Measurements from ENCODE around the gene HLF. TPM values are rescaled to one million over a fixed set of nuclear protein-coding genes. Genes with fewer than 3 reads are reported as not detected.

HLF gene, protein sequence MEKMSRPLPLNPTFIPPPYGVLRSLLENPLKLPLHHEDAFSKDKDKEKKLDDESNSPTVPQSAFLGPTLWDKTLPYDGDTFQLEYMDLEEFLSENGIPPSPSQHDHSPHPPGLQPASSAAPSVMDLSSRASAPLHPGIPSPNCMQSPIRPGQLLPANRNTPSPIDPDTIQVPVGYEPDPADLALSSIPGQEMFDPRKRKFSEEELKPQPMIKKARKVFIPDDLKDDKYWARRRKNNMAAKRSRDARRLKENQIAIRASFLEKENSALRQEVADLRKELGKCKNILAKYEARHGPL
- total RNA-seq (2014; rRNA removed; shearing (Covaris generic)) = 1.5 and 2.4 TPM in 2 replicates

- H3K4me3 ChIP-seq = peak within 1 kb of the TSS; percentile 54
- no peaks in the 10 kb centered on the region for H3K27me3 ChIP-seq
- H3K9me3 ChIP-seq (replicated peaks) = no peaks in the 10 kb centered on the region
- DNase-seq = peak; percentile 73 to 80
- no peaks in the 10 kb centered on the region for H3K36me3 ChIP-seq
- H3K4me1 ChIP-seq = peaks cover 6% of the 10 kb centered on the region
- no peak within 1 kb of the TSS for H3K27ac ChIP-seq
Measured at GRCh38 chr17:55264645-55265298, at the start of gene HLF. Gene HLF, plus strand, starts transcription at chr17:55264960. Its CDS starts 525 bp downstream, at chr17:55265485.

DNA sequence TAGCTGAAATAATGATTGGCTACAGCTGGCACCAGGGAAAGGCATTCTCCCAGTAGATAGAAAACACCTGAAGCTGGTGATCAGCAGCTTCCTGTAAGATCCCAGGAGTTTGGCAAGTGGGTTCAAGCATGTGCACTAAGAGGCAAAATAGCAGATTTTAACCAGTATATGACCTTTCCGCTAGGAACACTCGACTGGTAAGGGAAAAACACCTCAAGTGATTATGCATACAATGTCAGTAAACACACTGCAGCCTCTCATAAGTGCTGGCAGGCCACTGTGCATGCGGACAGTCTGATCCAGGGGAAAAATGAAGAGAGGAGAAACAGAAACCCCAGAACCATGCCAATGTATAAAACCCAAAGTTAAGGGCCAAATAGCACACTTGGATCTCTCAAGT lies 49.0 kb upstream of the HLF start:
- H3K4me3 ChIP-seq = no peak overlapping the region
- H3K27me3 ChIP-seq = no peaks in the 10 kb centered on the region
- DNase-seq = no peak
- H3K36me3 ChIP-seq = no peaks in the 10 kb centered on the region
- H3K27ac ChIP-seq = no peak overlapping the region
- no peaks in the 10 kb centered on the region for H3K4me1 ChIP-seq
- no peaks in the 10 kb centered on the region for H3K9me3 ChIP-seq (replicated peaks)

- no peaks in the 10 kb centered on the region for H3K36me3 ChIP-seq
Measured at GRCh38 chr17:55216888-55217287, 47.9 kb upstream of the HLF start.

GRCh38 chr17:55219459-55219858 lies 45.3 kb upstream of the HLF start:
- Histone ChIP-seq H3K27ac (no peak overlapping the region), H3K4me3 (no peak overlapping the region), H3K36me3 (no peaks in the 10 kb centered on the region), H3K4me1 (peaks cover 8% of the 10 kb centered on the region; the same call in 1 of the 2 replicates), H3K27me3 (no peaks in the 10 kb centered on the region), H3K9me3 (replicated peaks) (no peaks in the 10 kb centered on the region)
- no peak for DNase-seq

More at GRCh38 chr17:55216888-55217287, 47.9 kb upstream of the HLF start:
- no peak overlapping the region for H3K27ac ChIP-seq
- DNase-seq = no peak
- no peaks in the 10 kb centered on the region for H3K27me3 ChIP-seq
- peaks cover 2% of the 10 kb centered on the region; the same call in 1 of the 2 replicates for H3K4me1 ChIP-seq
- H3K9me3 ChIP-seq (replicated peaks) = no peaks in the 10 kb centered on the region
- no peak overlapping the region for H3K4me3 ChIP-seq

DNA sequence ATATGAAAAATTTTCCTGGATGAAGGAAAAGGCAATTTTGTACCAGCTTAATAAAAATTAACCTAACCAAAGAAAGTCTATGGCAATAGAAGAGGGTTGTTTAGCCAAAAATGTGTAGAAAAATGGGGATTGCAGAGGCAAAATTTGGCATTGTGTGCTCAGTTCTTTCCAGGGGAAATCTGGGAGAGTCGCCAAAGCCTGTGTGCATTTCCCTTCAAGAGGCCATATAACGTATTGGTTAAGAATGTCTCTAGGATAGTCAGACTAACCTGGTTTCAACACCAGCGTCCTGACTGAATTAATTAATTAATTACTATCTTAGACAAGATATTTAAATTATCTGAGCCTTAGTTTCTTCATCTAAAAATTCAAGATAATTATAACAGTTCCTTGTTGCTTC lies 44.8 kb upstream of the HLF start:
- H3K27ac ChIP-seq = no peak overlapping the region

DNA sequence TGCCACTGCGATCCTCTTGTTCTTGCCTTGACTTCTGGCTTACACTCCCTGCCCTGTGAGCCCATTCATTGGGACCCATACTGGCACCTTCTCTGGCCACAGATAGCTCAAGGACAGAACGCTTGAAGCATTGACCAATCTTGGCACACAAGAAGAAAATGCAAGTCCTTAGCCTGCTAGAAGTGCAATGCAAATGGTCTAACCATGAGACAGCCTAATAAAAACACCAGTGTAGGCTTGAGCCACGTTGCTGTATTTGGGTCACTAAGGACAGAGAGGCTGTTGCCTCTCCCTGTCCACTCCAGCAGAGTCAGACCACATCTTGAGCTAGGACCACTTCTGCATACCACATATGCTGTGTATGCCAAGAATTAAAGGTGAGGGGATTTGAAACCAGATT lies 41.2 kb upstream of the HLF start:
- no peaks in the 10 kb centered on the region for H3K36me3 ChIP-seq
- no peaks in the 10 kb centered on the region for H3K27me3 ChIP-seq
- peaks cover 8% of the 10 kb centered on the region; the same call in 1 of the 2 replicates for H3K4me1 ChIP-seq
- H3K27ac ChIP-seq = no peak overlapping the region
- DNase-seq = no peak
- H3K4me3 ChIP-seq = no peak overlapping the region
- no peaks in the 10 kb centered on the region for H3K9me3 ChIP-seq (replicated peaks)

More for the DNA sequence above, 44.8 kb upstream of the HLF start:
- no peak for DNase-seq
- Histone ChIP-seq H3K4me3 (no peak overlapping the region), H3K9me3 (replicated peaks) (no peaks in the 10 kb centered on the region), H3K27me3 (no peaks in the 10 kb centered on the region), H3K4me1 (peaks cover 8% of the 10 kb centered on the region; the same call in 1 of the 2 replicates), H3K36me3 (no peaks in the 10 kb centered on the region)

DNA sequence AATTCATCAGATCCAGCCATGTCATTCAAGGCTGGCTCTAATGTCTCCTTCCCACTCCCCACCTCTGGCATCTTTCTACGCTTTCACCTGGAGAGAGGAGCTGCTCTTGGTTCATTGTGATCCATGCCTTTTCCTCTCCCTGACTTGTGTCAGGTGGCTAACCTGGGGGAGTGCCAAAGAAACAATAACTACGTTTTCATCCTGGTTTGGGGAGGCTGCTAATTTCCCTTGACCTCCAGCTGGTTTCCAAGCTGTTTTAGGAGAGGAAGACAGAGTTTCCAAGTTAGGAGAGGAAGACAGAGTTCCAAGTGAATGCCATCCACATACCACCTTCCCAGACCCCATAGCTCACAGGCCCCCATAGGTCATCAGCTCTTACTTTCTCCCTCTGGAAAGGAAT lies 40.0 kb upstream of the HLF start:
- no peak overlapping the region for H3K27ac ChIP-seq
- H3K27me3 ChIP-seq = no peaks in the 10 kb centered on the region
- no peak for DNase-seq
- H3K4me3 ChIP-seq = no peak overlapping the region
- H3K9me3 ChIP-seq (replicated peaks) = no peaks in the 10 kb centered on the region
- H3K4me1 ChIP-seq = peaks cover 8% of the 10 kb centered on the region; the same call in 1 of the 2 replicates
- no peaks in the 10 kb centered on the region for H3K36me3 ChIP-seq

DNA sequence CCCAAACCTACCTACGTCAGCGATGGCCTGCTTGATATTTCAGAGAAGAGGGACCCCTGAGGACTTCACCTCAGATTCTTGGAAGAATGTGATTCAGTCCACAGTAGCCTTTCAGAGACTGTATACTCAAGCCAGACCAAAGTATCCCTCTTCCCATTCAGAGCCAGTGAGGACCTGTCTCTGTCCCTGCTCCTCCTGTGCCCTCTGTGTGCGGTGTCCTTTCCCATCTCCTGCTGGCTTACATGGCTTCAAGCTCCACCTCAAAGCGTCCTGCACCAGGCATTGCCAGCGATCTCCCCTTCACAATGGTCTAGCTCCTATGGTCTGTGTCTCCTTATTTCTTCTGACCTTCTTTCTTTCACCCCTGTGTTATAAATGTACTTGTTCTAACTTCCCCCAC lies 39.5 kb upstream of the HLF start:
- Histone ChIP-seq H3K36me3 (no peaks in the 10 kb centered on the region), H3K27ac (no peak overlapping the region), H3K27me3 (no peaks in the 10 kb centered on the region), H3K4me1 (peaks cover 8% of the 10 kb centered on the region; the same call in 1 of the 2 replicates), H3K9me3 (replicated peaks) (no peaks in the 10 kb centered on the region), H3K4me3 (no peak overlapping the region)
- no peak for DNase-seq

DNA sequence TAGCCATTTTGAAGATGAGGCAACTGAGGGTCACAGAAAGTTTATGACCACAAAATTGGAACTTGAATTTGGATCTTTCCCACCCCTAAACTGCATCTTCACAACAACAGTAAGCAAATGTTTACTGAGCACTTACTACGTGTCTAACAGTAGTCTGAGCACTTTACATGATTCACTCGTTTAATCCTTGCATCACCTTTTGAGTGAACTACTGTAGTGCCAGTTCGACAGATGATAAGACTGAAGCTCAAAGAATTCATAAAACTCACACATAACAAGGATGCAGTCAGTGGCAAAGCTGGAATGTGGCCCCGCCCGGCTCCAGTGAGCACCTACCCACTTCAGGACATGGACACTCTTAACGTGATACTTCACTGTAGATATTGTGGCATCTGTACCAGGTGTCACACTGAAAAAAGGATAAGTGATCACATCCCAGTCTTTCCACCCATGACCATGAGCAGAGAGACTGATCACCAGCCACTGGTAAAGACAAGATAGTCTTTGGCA lies 36.0 kb upstream of the HLF start:
- Histone ChIP-seq H3K4me3 (no peak overlapping the region), H3K27ac (no peak overlapping the region), H3K9me3 (replicated peaks) (no peaks in the 10 kb centered on the region), H3K27me3 (no peaks in the 10 kb centered on the region), H3K4me1 (no peaks in the 10 kb centered on the region), H3K36me3 (no peaks in the 10 kb centered on the region)
- DNase-seq = no peak

DNA sequence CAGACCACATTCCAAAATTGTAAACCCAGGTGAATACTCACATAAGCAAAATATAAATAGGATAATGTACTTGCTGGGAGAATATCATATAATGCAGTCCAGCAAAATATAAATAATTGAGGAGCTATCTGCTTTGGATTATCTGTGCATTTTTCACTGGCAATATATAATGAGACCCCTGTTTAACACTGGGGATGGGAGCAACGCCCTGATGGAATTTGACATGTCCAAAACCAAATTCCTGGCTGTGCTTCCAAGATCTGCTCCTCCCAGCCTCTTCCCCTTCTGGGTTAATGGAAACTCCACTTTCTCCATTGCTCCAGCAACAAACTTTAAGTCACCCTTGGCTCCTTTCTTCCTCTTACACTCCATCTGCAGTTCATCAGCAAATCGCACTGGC lies 35.5 kb upstream of the HLF start:
- Histone ChIP-seq H3K9me3 (replicated peaks) (no peaks in the 10 kb centered on the region), H3K27me3 (no peaks in the 10 kb centered on the region), H3K4me3 (no peak overlapping the region), H3K36me3 (no peaks in the 10 kb centered on the region), H3K4me1 (no peaks in the 10 kb centered on the region), H3K27ac (no peak overlapping the region)
- no peak for DNase-seq

DNA sequence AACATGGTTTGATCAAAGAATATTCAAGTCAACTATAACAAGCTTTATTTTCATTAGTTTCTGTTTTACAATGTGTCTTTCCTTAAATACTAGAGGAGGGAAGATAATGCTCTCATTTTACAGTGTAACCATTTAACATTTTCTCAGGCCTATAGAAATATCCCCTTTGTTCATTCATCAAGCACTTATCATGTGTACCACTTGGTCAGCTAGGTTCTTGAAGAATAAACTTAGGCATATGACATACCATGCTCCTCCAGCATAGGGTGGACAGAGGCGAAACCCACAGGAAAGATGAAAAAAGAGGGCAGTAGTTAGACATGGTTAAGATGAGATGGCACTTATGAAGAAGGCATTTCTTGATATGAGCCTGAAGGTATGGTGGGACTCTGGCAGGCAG lies 34.0 kb upstream of the HLF start:
- no peaks in the 10 kb centered on the region for H3K4me1 ChIP-seq

DNA sequence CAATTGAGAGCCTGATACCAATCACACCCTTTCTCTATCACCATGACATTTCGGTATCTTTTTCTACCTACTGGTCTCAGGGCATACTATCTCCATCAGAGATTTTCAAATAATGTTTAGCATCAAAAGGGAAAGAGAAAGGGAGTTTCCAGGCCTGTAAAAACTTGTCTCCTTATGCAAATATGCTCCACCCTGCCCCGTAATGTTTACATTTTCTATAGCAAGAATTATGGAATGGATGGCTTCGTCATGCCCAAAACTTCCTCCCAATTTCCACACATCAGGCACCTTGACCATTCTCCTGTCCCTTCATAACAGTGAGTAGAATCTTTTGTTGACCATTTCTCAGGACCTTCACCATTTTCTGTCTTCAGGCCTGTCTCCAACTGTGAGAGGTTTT lies 30.9 kb upstream of the HLF start:
- no peak overlapping the region for H3K4me3 ChIP-seq
- no peak for DNase-seq
- no peak overlapping the region for H3K27ac ChIP-seq
- H3K27me3 ChIP-seq = no peaks in the 10 kb centered on the region
- H3K9me3 ChIP-seq (replicated peaks) = no peaks in the 10 kb centered on the region
- H3K4me1 ChIP-seq = no peaks in the 10 kb centered on the region
- H3K36me3 ChIP-seq = no peaks in the 10 kb centered on the region

More for the DNA sequence above, 34.0 kb upstream of the HLF start:
- Histone ChIP-seq H3K9me3 (replicated peaks) (no peaks in the 10 kb centered on the region), H3K4me3 (no peak overlapping the region), H3K27ac (no peak overlapping the region), H3K27me3 (no peaks in the 10 kb centered on the region), H3K36me3 (no peaks in the 10 kb centered on the region)
- DNase-seq = no peak

DNA sequence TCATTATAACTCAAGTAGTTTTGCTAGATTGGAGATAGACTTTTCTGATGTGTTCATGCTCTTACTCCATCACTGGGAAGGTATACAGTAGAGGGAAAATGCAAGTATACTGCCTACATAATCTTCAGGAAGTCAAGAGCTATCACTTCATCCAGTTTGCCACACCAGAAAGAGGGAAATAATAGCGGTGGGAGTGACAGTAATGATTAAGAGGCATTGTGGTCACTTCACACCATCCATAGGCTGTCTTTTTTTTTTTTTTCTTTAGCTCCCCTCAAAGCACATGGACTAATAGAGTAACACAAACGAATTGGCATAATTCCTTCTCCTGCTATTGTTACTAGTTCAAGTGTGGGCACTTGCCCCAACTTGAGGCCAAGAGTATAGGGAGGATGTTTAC lies 28.4 kb upstream of the HLF start:
- no peak for DNase-seq
- Histone ChIP-seq H3K4me1 (no peaks in the 10 kb centered on the region), H3K27ac (no peak overlapping the region), H3K9me3 (replicated peaks) (no peaks in the 10 kb centered on the region), H3K4me3 (no peak overlapping the region), H3K27me3 (no peaks in the 10 kb centered on the region), H3K36me3 (no peaks in the 10 kb centered on the region)

GRCh38 chr17:55237268-55237667 lies 27.5 kb upstream of the HLF start:
- H3K4me3 ChIP-seq = no peak overlapping the region
- no peaks in the 10 kb centered on the region for H3K9me3 ChIP-seq (replicated peaks)
- no peaks in the 10 kb centered on the region for H3K36me3 ChIP-seq

GRCh38 chr17:55237841-55238178 lies 26.9 kb upstream of the HLF start:
- H3K36me3 ChIP-seq = no peaks in the 10 kb centered on the region
- peak overlapping the region; percentile 73 for H3K27ac ChIP-seq
- H3K4me3 ChIP-seq = peak overlapping the region; percentile 62
- peaks cover 5% of the 10 kb centered on the region for H3K4me1 ChIP-seq
- DNase-seq = no peak
- no peaks in the 10 kb centered on the region for H3K9me3 ChIP-seq (replicated peaks)
- no peaks in the 10 kb centered on the region for H3K27me3 ChIP-seq

More at GRCh38 chr17:55237268-55237667, 27.5 kb upstream of the HLF start:
- Histone ChIP-seq H3K27ac (no peak overlapping the region), H3K4me1 (peaks cover 2% of the 10 kb centered on the region), H3K27me3 (no peaks in the 10 kb centered on the region)
- DNase-seq = no peak

All from SJCRH30 (cell line).